ENCODE measurements around the gene NOXA1.
"Not testable (repeated sequence)": the region's sequence is repeated elsewhere in the genome, so short reads cannot be mapped to it uniquely, and the experiment has no call there.

Gene NOXA1

GRCh38 chr9:137465000-137465719 is 42.0 kb downstream of the NOXA1 start:
- no peak for DNase-seq (ENCODE audit: low read depth)

GRCh38 chr9:137465720-137466388 is 42.7 kb downstream of the NOXA1 start:
- DNase-seq (ENCODE audit: low read depth) = no peak

- DNase-seq (ENCODE audit: low read depth) = not testable (repeated sequence)
Observed at GRCh38 chr9:137466389-137467085, 43.3 kb downstream of the NOXA1 start.

- no peak for DNase-seq (ENCODE audit: low read depth)
Observed at GRCh38 chr9:137467161-137467581, 44.0 kb downstream of the NOXA1 start.

GRCh38 chr9:137467896-137468295 is 44.7 kb downstream of the NOXA1 start:
- DNase-seq (ENCODE audit: low read depth) = no peak

- DNase-seq (ENCODE audit: low read depth) = no peak
Observed at GRCh38 chr9:137470785-137471184, 47.6 kb downstream of the NOXA1 start.

GRCh38 chr9:137474271-137474670 is 51.1 kb downstream of the NOXA1 start:
- DNase-seq (ENCODE audit: low read depth) = no peak

DNA sequence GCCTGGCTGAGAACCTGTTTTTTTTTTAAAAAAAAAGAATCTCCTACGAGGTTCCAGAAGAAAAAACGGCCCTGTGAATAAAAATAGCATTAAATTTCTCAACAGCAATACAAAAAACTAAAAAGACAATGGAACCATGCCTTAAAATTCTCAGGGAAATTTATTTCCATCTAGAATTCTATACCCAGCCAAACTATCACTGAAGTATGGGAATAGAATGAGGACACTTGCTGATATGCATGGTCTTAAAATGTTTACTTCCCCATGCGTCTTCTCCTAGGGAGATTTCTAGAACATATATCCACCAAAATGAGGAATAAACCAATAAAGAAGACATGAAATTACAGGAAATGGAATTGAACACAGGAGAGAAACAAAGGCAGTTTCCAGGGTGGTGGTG is 52.5 kb downstream of the NOXA1 start:
- no peak for DNase-seq (ENCODE audit: low read depth)

- DNase-seq (ENCODE audit: low read depth) = no peak
Observed at GRCh38 chr9:137476856-137477255, 53.7 kb downstream of the NOXA1 start.

- DNase-seq (ENCODE audit: low read depth) = no peak
Observed at GRCh38 chr9:137477778-137478612, 54.8 kb downstream of the NOXA1 start.

- DNase-seq (ENCODE audit: low read depth) = no peak
Observed at GRCh38 chr9:137478613-137478961, 55.4 kb downstream of the NOXA1 start.

DNA sequence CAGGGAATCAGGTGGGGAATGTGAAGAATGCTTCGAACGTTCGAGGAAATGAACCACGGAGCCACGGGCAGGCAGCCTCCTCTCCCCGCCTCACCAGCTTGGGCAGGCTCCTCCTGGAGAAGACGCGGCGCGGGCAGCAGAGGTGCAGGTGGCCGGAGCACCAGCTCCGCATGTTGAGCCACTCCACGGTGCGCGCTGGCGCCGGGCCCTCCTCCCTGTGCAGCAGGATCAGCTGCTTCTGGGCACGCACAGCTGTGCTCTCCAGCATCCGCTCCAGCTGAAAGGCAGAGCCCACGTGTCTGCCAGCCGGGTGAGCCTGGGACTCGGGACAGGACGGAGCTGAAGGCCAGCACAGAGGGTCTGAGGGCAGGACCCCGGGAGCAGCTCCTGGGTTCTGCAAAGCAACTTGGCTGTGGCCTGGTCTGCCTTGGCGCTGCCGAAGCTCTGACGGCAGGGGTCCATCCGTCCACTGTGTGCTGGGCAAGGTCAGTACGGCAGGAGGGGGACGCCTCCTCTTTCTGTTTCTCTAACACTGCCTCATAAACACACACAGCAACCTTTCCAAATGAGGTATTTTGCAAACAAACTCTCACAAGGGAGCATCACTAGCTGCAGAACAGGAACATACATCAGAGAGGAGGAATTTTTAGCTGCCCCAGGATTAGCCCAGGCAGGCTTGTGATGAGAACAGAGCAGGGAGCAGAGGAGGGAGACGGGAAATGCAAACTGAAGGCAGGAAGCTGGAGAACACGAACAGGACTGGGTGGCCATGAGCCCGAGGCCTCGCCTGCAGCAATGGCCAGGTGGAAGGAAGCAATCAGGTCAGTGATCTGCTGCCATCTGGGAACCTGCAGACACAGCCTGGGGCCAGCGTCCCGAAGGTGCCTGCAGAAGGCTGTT is 56.0 kb downstream of the NOXA1 start:
- DNase-seq (ENCODE audit: low read depth) = no peak

DNA sequence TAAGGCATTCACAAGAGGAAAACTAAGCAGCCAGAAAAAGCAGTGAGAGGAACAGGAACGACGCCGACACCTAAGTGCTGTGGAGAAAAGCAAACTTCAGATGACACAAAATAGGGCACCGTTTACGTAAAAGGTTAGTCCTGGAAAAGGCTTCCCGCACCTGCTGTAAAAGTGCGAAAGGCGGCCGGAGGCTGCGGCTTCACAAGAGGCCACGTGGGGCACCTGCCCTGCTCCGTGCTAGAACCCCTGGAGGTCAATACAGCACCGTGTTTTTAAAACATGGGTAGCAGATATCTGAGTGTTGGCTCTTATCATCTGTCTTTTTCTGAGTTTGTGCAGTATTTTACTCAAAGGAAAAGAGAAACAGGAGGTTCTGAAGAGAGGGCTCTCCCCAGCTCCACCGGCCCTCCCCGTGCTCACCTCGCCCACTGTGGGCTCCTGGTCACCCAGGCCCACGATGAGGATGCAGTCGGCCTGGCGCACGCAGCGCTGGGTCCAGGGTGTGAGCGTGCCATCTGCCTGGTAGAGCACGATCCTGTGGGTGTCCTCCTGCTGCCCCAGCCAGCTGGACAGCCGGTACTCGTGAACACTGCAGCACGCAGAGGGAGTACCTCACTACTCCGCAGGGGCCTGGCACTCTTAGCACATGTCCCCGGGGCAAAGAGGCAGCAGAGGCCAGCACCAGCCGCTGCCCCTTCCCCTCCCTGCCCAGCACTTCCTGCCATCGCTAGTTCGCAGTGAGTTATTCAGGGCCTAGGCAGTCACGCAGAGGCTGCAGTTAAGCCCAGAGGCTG is 56.9 kb downstream of the NOXA1 start:
- DNase-seq (ENCODE audit: low read depth) = no peak

- no peak for DNase-seq (ENCODE audit: low read depth)
Observed at GRCh38 chr9:137480686-137481683, 57.8 kb downstream of the NOXA1 start.

GRCh38 chr9:137482094-137482781 is 59.0 kb downstream of the NOXA1 start:
- no peak for DNase-seq (ENCODE audit: low read depth)
